WTC11 (cell line): Measurements from ENCODE around the gene ERCC6. TPM values are rescaled to one million over a fixed set of nuclear protein-coding genes. Genes with fewer than 3 reads are reported as not detected.

Experiments
- ATF6 ChIP-seq: sonication (generic); formaldehyde crosslinking; IDR thresholded peaks from 2 replicates; pipeline ENCODE4 v1.8.1; 2023; ENCODE audit warnings: mild to moderate bottlenecking, missing genetic modification reagents
- CREB1 ChIP-seq: sonication (generic); formaldehyde crosslinking; IDR thresholded peaks from 2 replicates; pipeline ENCODE4 v1.8.0; 2023; ENCODE audit warnings: mild to moderate bottlenecking, missing genetic modification reagents
- E2F4 ChIP-seq: sonication (generic); formaldehyde crosslinking; IDR thresholded peaks from 2 replicates; pipeline ENCODE4 v1.8.1; 2022; ENCODE audit warnings: low read depth, mild to moderate bottlenecking, moderate library complexity, missing genetic modification reagents, borderline replicate concordance
- ERG ChIP-seq: fragments of 250-450 bp; sonication (Bioruptor Pico); IDR thresholded peaks from 2 replicates; pipeline ENCODE4 v1.8.0; 2021; ENCODE audit warnings: mild to moderate bottlenecking
- ESRRA ChIP-seq: sonication (generic); formaldehyde crosslinking; IDR thresholded peaks from 2 replicates; pipeline ENCODE4 v1.8.1; 2022; ENCODE audit warnings: mild to moderate bottlenecking, missing genetic modification reagents, borderline replicate concordance
- ETV6 ChIP-seq: sonication (generic); formaldehyde crosslinking; IDR thresholded peaks from 2 replicates; pipeline ENCODE4 v1.8.1; 2022; ENCODE audit warnings: mild to moderate bottlenecking, missing genetic modification reagents
- JAZF1 ChIP-seq: fragments of 250-450 bp; sonication (Bioruptor Pico); IDR thresholded peaks from 2 replicates; pipeline ENCODE4 v1.9.0; 2021; ENCODE audit warnings: moderate library complexity, mild to moderate bottlenecking, inconsistent platforms
- KAT7 ChIP-seq: sonication (generic); formaldehyde crosslinking; IDR thresholded peaks from 2 replicates; pipeline ENCODE4 v1.8.1; 2023; ENCODE audit warnings: missing genetic modification reagents, mild to moderate bottlenecking, borderline replicate concordance
- NFE2L1 ChIP-seq: sonication (generic); formaldehyde crosslinking; IDR thresholded peaks from 2 replicates; pipeline ENCODE4 v1.8.1; 2023; ENCODE audit warnings: missing genetic modification reagents
- NFYB ChIP-seq: sonication (generic); formaldehyde crosslinking; conservative IDR thresholded peaks from 2 replicates; pipeline ENCODE4 v1.8.0; 2022; ENCODE audit warnings: low read depth, missing genetic modification reagents
- NR2C2 ChIP-seq: sonication (generic); formaldehyde crosslinking; IDR thresholded peaks from 2 replicates; pipeline ENCODE4 v1.8.0; 2022; ENCODE audit warnings: mild to moderate bottlenecking, missing genetic modification reagents
- PRDM15 ChIP-seq: sonication (generic); formaldehyde crosslinking; IDR thresholded peaks from 2 replicates; pipeline ENCODE4 v1.8.0; 2022; ENCODE audit warnings: missing genetic modification reagents
- PREB ChIP-seq: sonication (generic); formaldehyde crosslinking; IDR thresholded peaks from 2 replicates; pipeline ENCODE4 v1.8.1; 2022; ENCODE audit warnings: mild to moderate bottlenecking, missing genetic modification reagents, moderate library complexity, borderline replicate concordance
- TEAD1 ChIP-seq: sonication (generic); formaldehyde crosslinking; IDR thresholded peaks from 2 replicates; pipeline ENCODE4 v1.8.0; 2022; ENCODE audit warnings: mild to moderate bottlenecking, missing genetic modification reagents
- TEAD4 ChIP-seq: sonication (generic); formaldehyde crosslinking; IDR thresholded peaks from 2 replicates; pipeline ENCODE4 v1.8.0; 2022; ENCODE audit warnings: mild to moderate bottlenecking, missing genetic modification reagents
- USF2 ChIP-seq: sonication (generic); formaldehyde crosslinking; IDR thresholded peaks from 2 replicates; pipeline ENCODE4 v1.8.1; 2023; ENCODE audit warnings: mild to moderate bottlenecking, missing genetic modification reagents, moderate library complexity
- ZMAT4 ChIP-seq: fragments of 250-450 bp; sonication (Bioruptor Pico); IDR thresholded peaks from 2 replicates; pipeline ENCODE4 v1.9.0; 2021; ENCODE audit warnings: mild to moderate bottlenecking
- ZNF416 ChIP-seq: fragments of 250-450 bp; sonication (Bioruptor Pico); IDR thresholded peaks from 2 replicates; pipeline ENCODE4 v1.9.0; 2021; ENCODE audit warnings: mild to moderate bottlenecking, inconsistent platforms
- ZNF532 ChIP-seq: fragments of 250-450 bp; sonication (Bioruptor Pico); IDR thresholded peaks from 2 replicates; pipeline ENCODE4 v1.9.0; 2021; ENCODE audit warnings: mild to moderate bottlenecking, borderline replicate concordance
- ZNF671 ChIP-seq: fragments of 250-450 bp; sonication (Bioruptor Pico); IDR thresholded peaks from 2 replicates; pipeline ENCODE4 v1.8.0; 2021; ENCODE audit warnings: mild to moderate bottlenecking
- ZSCAN18 ChIP-seq: fragments of 250-450 bp; sonication (Bioruptor Pico); IDR thresholded peaks from 2 replicates; pipeline ENCODE4 v2.1.2; 2022; ENCODE audit warnings: mild to moderate bottlenecking, moderate library complexity
- total RNA-seq: library from RNA; stranded (reverse); gene quantifications from 3 replicates; pipeline ENCODE4 v1.2.3, GENCODE V29; 2021

The ERCC6 gene
- total RNA-seq, 1 experiment from 2014 or later = 10.9 TPM

- no peak for TF ChIP-seq PRDM15 (CRISPR knock-in tag)
- TF ChIP-seq ZNF532 (CRISPR knock-in tag) = no peak
- no peak for TF ChIP-seq KAT7
- no peak for TF ChIP-seq ZSCAN18 (CRISPR knock-in tag)
- TF ChIP-seq ETV6 (CRISPR knock-in tag) = peak; percentile 41; the same call in 1 of the 2 replicates
- peak; percentile 58; the same call in 1 of the 2 replicates for TF ChIP-seq TEAD1 (CRISPR knock-in tag)
- TF ChIP-seq ZNF416 (CRISPR knock-in tag) = no peak
- TF ChIP-seq PREB (CRISPR knock-in tag) = no peak
- TF ChIP-seq ESRRA (CRISPR knock-in tag) = peak; percentile 62; the same call in 1 of the 2 replicates
- peak; percentile 91 for TF ChIP-seq USF2 (CRISPR knock-in tag)
- no peak for TF ChIP-seq E2F4
- TF ChIP-seq TEAD4 = 0 out of 2 replicates have a peak, but pooled peaks have one; percentile 44
- no peak for TF ChIP-seq NFYB (CRISPR knock-in tag)
- TF ChIP-seq NFE2L1 (CRISPR knock-in tag) = peak; percentile 56; the same call in 1 of the 2 replicates
- TF ChIP-seq JAZF1 (CRISPR knock-in tag) = no peak
- TF ChIP-seq ATF6 (CRISPR knock-in tag) = no peak
- TF ChIP-seq NR2C2 (CRISPR knock-in tag) = no peak
- no peak for TF ChIP-seq ZNF671
- no peak for TF ChIP-seq ZMAT4
- TF ChIP-seq CREB1 = no peak; the same call in 1 of the 2 replicates
- no peak for TF ChIP-seq ERG (CRISPR knock-in tag)
These were observed at the start of gene ERCC6 (continued) for GRCh38 chr10:49538381-49539319.
